Measurements from ENCODE around the gene ZNF19. TPM values are rescaled to one million over a fixed set of nuclear protein-coding genes. Genes with fewer than 3 reads are reported as not detected.

The ZNF19 gene
- 1 to 10 TPM; 1.8 to 2.9 TPM for total RNA-seq

DNA sequence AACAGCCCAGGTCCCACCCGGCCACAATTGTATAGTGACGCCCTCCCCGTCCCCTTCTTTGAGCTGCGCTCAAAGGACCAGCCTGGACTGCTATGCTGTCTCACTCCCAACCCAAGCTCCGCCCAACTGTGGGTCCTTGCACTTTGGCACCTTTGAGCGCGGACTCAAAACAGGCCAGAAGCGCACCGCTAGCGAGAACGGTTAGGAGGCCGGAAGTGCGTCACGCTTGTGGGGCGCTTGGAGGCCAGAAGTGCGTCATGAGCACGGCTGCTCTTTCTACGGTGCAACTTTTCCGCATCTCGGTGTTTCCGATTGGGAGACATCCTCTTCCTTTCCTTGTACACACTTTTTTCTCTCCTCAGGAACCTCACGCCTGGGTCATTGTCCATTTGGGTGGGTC is at the start of gene ZNF19:
ZNF19 (minus strand) TSS at position 203 of the 400 bp plus-strand sequence. CDS start 7,210 bp downstream, outside the sequence.
- H3K4me3 Mint-ChIP-seq, result no peak within 1 kb of the TSS
- DNase-seq (no peak), ATAC-seq (no peak)
- H3K27me3 Mint-ChIP-seq, result peaks cover 6% of the 10 kb centered on the region
- H3K36me3 Mint-ChIP-seq, result no peaks in the 10 kb centered on the region
- H3K4me1 Mint-ChIP-seq, result peaks cover 8% of the 10 kb centered on the region
- no peak within 1 kb of the TSS for H3K27ac Mint-ChIP-seq
- CTCF ChIA-PET, result interaction anchor here (1.3 to 2.3 kb wide), 2 partner anchors 11 to 34 kb away, joined by 3 to 14 read pairs; no protein-coding TSS in a partner anchor
- no peaks in the 10 kb centered on the region for H3K9me3 Mint-ChIP-seq (ENCODE audit: low read depth)

DNA sequence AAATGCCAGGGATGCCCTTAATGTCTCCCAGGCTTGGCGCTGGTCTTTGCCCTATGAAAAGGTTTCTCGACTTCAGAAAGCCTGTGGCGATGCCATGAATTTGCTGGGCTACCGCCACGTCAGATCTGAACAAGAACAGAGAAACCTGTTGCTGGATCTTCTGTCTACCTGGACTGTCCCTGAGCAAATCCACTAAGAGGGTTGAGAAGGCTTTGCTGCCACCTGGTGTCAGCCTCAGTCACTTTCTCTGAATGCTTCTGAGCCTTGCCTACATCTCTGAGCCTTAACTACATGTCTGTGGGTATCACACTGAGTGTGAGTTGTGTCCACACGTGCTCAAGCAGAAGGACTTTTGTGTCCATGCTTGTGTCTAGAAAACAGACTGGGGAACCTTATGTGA is 48.5 kb upstream of the ZNF19 start:
- H3K4me3 Mint-ChIP-seq, result no peak overlapping the region
- DNase-seq (peak; percentile 50), ATAC-seq (peak; percentile 69)
- H3K4me1 Mint-ChIP-seq, result peaks cover 2% of the 10 kb centered on the region
- no peaks in the 10 kb centered on the region for H3K9me3 Mint-ChIP-seq (ENCODE audit: low read depth)
- H3K36me3 Mint-ChIP-seq, result no peaks in the 10 kb centered on the region
- no peak overlapping the region for H3K27ac Mint-ChIP-seq
- CTCF ChIA-PET, result interaction anchor here (1.1 to 2.5 kb wide), 5 partner anchors 18 to 127 kb away, joined by 3 to 11 read pairs (median 4); no protein-coding TSS in a partner anchor
- H3K27me3 Mint-ChIP-seq, result peaks cover 4% of the 10 kb centered on the region

DNA sequence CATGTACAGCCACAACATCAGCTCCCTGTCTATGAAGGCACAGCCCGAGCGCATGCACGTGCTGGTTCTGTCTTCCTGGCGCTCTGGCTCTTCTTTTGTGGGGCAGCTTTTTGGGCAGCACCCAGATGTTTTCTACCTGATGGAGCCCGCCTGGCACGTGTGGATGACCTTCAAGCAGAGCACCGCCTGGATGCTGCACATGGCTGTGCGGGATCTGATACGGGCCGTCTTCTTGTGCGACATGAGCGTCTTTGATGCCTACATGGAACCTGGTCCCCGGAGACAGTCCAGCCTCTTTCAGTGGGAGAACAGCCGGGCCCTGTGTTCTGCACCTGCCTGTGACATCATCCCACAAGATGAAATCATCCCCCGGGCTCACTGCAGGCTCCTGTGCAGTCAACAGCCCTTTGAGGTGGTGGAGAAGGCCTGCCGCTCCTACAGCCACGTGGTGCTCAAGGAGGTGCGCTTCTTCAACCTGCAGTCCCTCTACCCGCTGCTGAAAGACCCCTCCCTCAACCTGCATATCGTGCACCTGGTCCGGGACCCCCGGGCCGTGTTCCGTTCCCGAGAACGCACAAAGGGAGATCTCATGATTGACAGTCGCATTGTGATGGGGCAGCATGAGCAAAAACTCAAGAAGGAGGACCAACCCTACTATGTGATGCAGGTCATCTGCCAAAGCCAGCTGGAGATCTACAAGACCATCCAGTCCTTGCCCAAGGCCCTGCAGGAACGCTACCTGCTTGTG is 47.8 kb upstream of the ZNF19 start:
- H3K27ac Mint-ChIP-seq, result no peak overlapping the region
- no peaks in the 10 kb centered on the region for H3K9me3 Mint-ChIP-seq (ENCODE audit: low read depth)
- ATAC-seq (no peak), DNase-seq (no peak)
- H3K27me3 Mint-ChIP-seq, result peaks cover 4% of the 10 kb centered on the region
- H3K4me1 Mint-ChIP-seq, result no peaks in the 10 kb centered on the region
- H3K4me3 Mint-ChIP-seq, result no peak overlapping the region
- CTCF ChIA-PET, result interaction anchor here (1.9 kb wide), 1 partner anchor 124 kb away, joined by 8 read pairs; no protein-coding TSS in a partner anchor
- no peaks in the 10 kb centered on the region for H3K36me3 Mint-ChIP-seq

DNA sequence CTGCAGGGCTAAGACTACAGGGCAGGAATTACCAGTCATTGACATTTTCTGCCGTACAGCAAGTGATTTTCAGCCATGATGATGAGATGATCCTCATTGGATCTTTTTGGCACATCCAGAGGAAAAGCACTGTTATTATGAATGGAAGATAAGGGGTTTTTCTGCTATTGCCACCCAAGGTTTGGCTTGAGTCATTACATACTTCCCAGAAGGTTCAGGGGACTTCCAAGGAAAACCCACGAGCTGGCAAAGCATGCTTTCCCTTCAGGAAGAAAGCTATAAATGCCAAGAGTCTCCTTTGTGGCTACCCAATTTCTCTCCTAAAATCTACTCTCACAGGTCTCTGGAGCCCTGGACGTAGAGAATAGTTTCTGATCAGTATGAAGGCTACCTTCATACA is 43.2 kb upstream of the ZNF19 start:
- CTCF ChIA-PET, result no interaction called here
- H3K9me3 Mint-ChIP-seq (ENCODE audit: low read depth), result no peaks in the 10 kb centered on the region

GRCh38 chr16:71528863-71529262 is 39.7 kb upstream of the ZNF19 start:
- peaks cover 2% of the 10 kb centered on the region for H3K4me1 Mint-ChIP-seq
- no peaks in the 10 kb centered on the region for H3K36me3 Mint-ChIP-seq
- CTCF ChIA-PET, result interaction anchor here (0.6 to 0.7 kb wide), 2 partner anchors 11 to 117 kb away, joined by 3 to 4 read pairs; no protein-coding TSS in a partner anchor
- no peak for DNase-seq
- peaks cover 37% of the 10 kb centered on the region for H3K27me3 Mint-ChIP-seq
- H3K9me3 Mint-ChIP-seq (ENCODE audit: low read depth), result no peaks in the 10 kb centered on the region
- H3K27ac Mint-ChIP-seq, result no peak overlapping the region
- H3K4me3 Mint-ChIP-seq, result no peak overlapping the region
- ATAC-seq, result no peak

More for the DNA sequence above, 43.2 kb upstream of the ZNF19 start:
- Mint-ChIP-seq H3K27me3 (peaks cover 17% of the 10 kb centered on the region), H3K27ac (no peak overlapping the region), H3K4me1 (no peaks in the 10 kb centered on the region), H3K4me3 (no peak overlapping the region), H3K36me3 (no peaks in the 10 kb centered on the region)
- ATAC-seq (no peak), DNase-seq (no peak)

DNA sequence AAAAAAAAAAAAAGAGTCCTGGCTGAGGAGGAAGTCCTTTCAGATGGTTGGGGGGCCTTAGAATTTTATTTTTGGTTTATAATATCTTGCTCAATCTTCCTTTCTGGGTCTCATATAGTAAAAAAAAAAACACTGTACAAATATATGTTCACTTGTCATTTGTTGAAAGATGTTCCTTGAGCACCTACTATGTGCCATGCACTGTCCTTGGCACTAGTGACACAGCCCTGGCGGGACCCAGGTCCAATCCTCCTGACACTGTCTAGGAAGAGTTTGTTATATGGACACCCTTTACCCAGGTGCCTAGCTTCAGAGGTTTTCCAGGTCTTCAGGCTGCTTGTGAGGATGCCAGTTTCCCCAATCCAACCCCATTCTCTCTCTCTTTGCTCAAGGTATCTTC is 39.1 kb upstream of the ZNF19 start:
- H3K36me3 Mint-ChIP-seq, result no peaks in the 10 kb centered on the region
- CTCF ChIA-PET, result no interaction called here
- H3K27me3 Mint-ChIP-seq, result peaks cover 40% of the 10 kb centered on the region
- DNase-seq, result no peak
- H3K9me3 Mint-ChIP-seq (ENCODE audit: low read depth), result no peaks in the 10 kb centered on the region
- no peak for ATAC-seq
- no peak overlapping the region for H3K4me3 Mint-ChIP-seq
- peaks cover 2% of the 10 kb centered on the region for H3K4me1 Mint-ChIP-seq
- H3K27ac Mint-ChIP-seq, result no peak overlapping the region

DNA sequence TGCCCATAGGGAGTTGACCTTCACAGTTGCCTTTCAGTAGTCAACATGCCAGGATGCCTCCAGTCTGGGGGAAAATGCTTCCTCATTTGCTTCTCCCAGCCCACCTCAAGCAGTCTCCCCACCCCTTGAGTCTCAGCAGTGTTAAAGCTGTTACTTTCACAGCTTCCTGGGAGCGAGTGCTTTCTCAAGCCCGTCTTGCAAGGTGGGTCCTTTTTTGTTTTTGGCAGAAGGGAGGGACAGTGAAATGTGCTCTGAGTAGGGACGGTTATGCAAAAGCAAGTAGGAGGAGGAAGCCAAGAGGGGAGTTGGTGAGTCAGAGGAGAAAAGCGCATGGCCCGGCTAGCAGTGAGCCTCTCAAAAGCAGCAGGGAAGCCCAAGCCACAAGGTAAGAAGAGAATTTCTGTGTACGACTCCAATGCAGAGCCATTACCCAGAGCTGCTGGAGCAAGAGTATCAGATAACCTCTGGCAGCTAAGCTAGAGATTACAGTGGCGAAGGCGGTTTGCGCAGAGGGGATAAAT is 37.0 kb upstream of the ZNF19 start, which contains the start of gene CHST4:
CHST4 (plus strand) TSS at position 316 of the 521 bp plus-strand sequence. CDS start 10,252 bp downstream, outside the sequence.
- Mint-ChIP-seq H3K27ac (no peak within 1 kb of the TSS), H3K4me3 (no peak within 1 kb of the TSS), H3K9me3 (ENCODE audit: low read depth) (no peaks in the 10 kb centered on the region), H3K27me3 (peaks cover 47% of the 10 kb centered on the region), H3K4me1 (peaks cover 2% of the 10 kb centered on the region), H3K36me3 (no peaks in the 10 kb centered on the region)
- CTCF ChIA-PET, result interaction anchor here (1.1 to 2.2 kb wide), 3 partner anchors 15 to 85 kb away, joined by 3 to 6 read pairs (median 4); no protein-coding TSS in a partner anchor
- DNase-seq (no peak), ATAC-seq (no peak)

DNA sequence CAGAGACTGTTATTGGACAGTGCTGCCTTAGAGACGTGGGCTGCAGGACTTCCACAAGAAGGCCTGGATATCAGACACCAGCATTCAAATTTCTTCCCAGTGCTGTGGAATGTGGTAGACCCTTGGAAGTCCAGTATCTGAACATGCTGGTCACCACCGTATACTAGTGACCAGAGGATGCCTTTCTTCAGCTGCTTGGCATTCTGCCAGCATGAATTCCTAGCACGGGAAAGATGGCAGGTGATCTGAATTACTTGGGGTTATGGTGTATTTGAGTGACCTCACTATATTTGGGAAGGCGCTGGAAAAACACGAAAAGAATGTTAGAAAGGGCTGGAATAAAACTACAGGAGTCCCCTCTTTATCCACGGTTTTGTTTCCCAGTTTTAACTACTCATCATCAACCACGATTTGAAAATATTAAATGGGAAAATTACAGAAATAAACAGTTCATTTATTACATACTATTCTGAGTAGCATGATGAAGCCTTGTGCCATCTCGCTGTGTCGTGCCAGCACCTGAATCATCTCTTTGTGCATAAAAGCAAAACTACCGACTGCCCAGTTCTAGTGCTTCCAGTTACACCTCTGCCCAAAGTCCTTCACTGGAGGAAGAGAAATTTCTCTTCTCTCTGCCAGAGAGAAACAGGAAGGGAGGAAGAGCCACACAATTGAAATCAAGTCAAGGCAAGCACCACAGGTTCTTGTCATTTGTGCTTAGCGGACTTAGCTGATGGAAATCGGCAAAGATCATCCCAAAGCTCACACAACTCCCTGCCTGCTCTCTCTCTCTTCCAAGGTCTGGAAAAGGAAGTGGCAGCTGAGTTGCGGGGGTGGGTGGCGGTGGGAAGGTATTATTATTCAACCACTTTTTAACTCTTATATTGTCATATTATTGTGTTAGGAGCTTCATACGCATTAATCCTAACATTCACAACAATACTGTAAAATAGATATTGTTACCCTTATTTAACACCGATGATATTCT is 35.7 kb upstream of the ZNF19 start:
- DNase-seq (no peak), ATAC-seq (no peak)
- Mint-ChIP-seq H3K27me3 (peaks cover 43% of the 10 kb centered on the region), H3K27ac (no peak overlapping the region), H3K36me3 (no peaks in the 10 kb centered on the region), H3K9me3 (ENCODE audit: low read depth) (no peaks in the 10 kb centered on the region), H3K4me1 (peaks cover 2% of the 10 kb centered on the region), H3K4me3 (no peak overlapping the region)
- CTCF ChIA-PET, result interaction anchor here (2.2 kb wide), 1 partner anchor 86 kb away, joined by 6 read pairs; no protein-coding TSS in a partner anchor

DNA sequence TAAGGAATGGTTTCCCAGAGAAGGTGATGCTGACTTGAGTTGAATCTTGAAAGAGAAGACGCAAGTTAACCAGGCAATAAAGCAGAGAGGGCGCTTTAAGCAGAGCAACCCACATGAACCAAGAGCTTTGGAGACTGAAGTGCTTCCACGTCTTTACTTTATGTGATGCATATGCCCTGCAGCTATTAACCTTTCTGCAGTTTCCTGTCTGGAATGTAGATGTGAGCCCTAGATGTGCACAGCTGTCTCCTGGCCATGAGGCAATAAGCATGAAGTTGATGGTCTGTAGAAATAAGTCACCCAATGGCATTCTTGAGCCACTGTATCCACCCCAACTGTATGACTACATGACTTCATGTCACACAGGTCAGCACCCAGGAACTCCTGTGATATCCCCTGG is 31.4 kb upstream of the ZNF19 start:
- CTCF ChIA-PET, result no interaction called here
- Mint-ChIP-seq H3K27ac (no peak overlapping the region), H3K4me1 (no peaks in the 10 kb centered on the region), H3K4me3 (no peak overlapping the region), H3K9me3 (ENCODE audit: low read depth) (no peaks in the 10 kb centered on the region), H3K36me3 (no peaks in the 10 kb centered on the region), H3K27me3 (peaks cover 19% of the 10 kb centered on the region)
- DNase-seq (no peak), ATAC-seq (no peak)

GRCh38 chr16:71515026-71515425 is 25.9 kb upstream of the ZNF19 start:
- H3K27ac Mint-ChIP-seq, result no peak overlapping the region
- no peaks in the 10 kb centered on the region for H3K4me1 Mint-ChIP-seq
- peaks cover 6% of the 10 kb centered on the region for H3K27me3 Mint-ChIP-seq
- H3K4me3 Mint-ChIP-seq, result no peak overlapping the region
- H3K36me3 Mint-ChIP-seq, result no peaks in the 10 kb centered on the region
- H3K9me3 Mint-ChIP-seq (ENCODE audit: low read depth), result no peaks in the 10 kb centered on the region
- CTCF ChIA-PET, result no interaction called here
- peak; percentile 4 for DNase-seq
- ATAC-seq, result no peak

- no peak overlapping the region for H3K27ac Mint-ChIP-seq
- H3K4me1 Mint-ChIP-seq, result no peaks in the 10 kb centered on the region
- H3K4me3 Mint-ChIP-seq, result no peak overlapping the region
- H3K9me3 Mint-ChIP-seq (ENCODE audit: low read depth), result no peaks in the 10 kb centered on the region
- CTCF ChIA-PET, result interaction anchor here (1.2 kb wide), 1 partner anchor 96 kb away, joined by 3 read pairs; no protein-coding TSS in a partner anchor
- ATAC-seq (no peak), DNase-seq (no peak)
- peaks cover 9% of the 10 kb centered on the region for H3K27me3 Mint-ChIP-seq
- H3K36me3 Mint-ChIP-seq, result no peaks in the 10 kb centered on the region
These were observed 25.4 kb upstream of the ZNF19 start for GRCh38 chr16:71514476-71514875.

DNA sequence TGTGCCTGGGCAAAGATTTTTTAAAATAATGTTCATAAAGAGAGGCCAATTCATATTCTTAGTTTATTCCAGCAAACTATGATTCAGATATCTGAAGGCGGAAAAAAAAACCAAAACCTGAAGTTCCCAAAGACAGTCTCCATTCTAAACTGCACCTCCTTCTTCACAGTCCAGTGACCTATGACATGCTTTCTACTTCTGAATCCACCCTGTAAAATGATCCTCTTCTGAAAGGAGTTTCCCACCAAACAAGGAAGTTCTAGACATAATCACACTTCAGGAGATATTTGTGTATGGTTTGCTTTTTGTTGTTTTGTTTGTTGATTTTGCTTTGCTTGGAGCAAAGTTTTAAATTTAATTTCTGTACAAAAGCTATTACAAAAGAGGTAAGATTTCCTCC is 24.2 kb upstream of the ZNF19 start:
- ATAC-seq (no peak), DNase-seq (no peak)
- no peaks in the 10 kb centered on the region for H3K9me3 Mint-ChIP-seq (ENCODE audit: low read depth)
- H3K36me3 Mint-ChIP-seq, result no peaks in the 10 kb centered on the region
- peaks cover 13% of the 10 kb centered on the region for H3K27me3 Mint-ChIP-seq
- no peak overlapping the region for H3K27ac Mint-ChIP-seq
- H3K4me1 Mint-ChIP-seq, result no peaks in the 10 kb centered on the region
- H3K4me3 Mint-ChIP-seq, result no peak overlapping the region
- CTCF ChIA-PET, result interaction anchor here (0.7 to 1.2 kb wide), 2 partner anchors 14 to 98 kb away, joined by 3 read pairs; no protein-coding TSS in a partner anchor

- ATAC-seq (no peak), DNase-seq (peak; percentile 1)
- Mint-ChIP-seq H3K4me3 (no peak overlapping the region), H3K4me1 (no peaks in the 10 kb centered on the region), H3K27me3 (peaks cover 8% of the 10 kb centered on the region), H3K9me3 (ENCODE audit: low read depth) (no peaks in the 10 kb centered on the region), H3K36me3 (no peaks in the 10 kb centered on the region), H3K27ac (no peak overlapping the region)
- CTCF ChIA-PET, result interaction anchor here (0.6 kb wide), 1 partner anchor 50 kb away, joined by 3 read pairs; no protein-coding TSS in a partner anchor
These were observed 17.9 kb upstream of the ZNF19 start for GRCh38 chr16:71507061-71507460.

All from activated CD8-positive, alpha-beta memory T cell treated with anti-CD3 and anti-CD28 coated beads, Interleukin-2, amount 10 ng/mL, durations not matched to agents 7 days and 5 days (primary cell).